T-cell (primary cell): ENCODE measurements around the gene CCL27. TPM values are rescaled to one million over a fixed set of nuclear protein-coding genes. Genes with fewer than 3 reads are reported as not detected.

Experiments used
- ATAC-seq, 4 experiments: fragments of 200-7000 bp in 3 of 4; fragments of 150-1000 bp in 1 of 4; cut with Tn5 transposase; replicated peaks in 1 of 4; 1 replicate in 3 of 4; 2 replicates in 1 of 4; pipeline ENCODE4 v1.10.0; 2021; ENCODE audit warnings: moderate library complexity in 3 of 4, mild to moderate bottlenecking in 2 of 4, moderate number of reproducible peaks in 1 of 4
- CTCF ChIA-PET, 2 donors: fragments of 300-600 bp; sonication (Branson Sonifier 250); formaldehyde crosslinking; loops; one replicate each; lab custom pipeline; 2022; ENCODE audit warnings: antibody characterized with exemption in 2 of 2; lab: Charles Lee
- POLR2A ChIA-PET, 2 donors: fragments of 300-600 bp; sonication (Branson Sonifier 250); formaldehyde crosslinking; loops; one replicate each; lab custom pipeline; 2022; ENCODE audit warnings: antibody characterized with exemption in 2 of 2; lab: Charles Lee
- DNase-seq, 35 experiments: peaks; one replicate each; pipeline versions ENCODE4 v3.0.0 to v3.0.0-alpha.2; 2013 to 2023
- H3K27ac ChIP-seq: one replicate; pipeline ENCODE4 v1.5.1; 2013; ENCODE audit warnings: low read length
- H3K27me3 ChIP-seq, 2 experiments: replicated peaks in 1 of 2; 1 replicate in 1 of 2; 2 replicates in 1 of 2; pipeline versions ENCODE4 v1.6.1 to v1.7.0; 2013; ENCODE audit warnings: low read length in 1 of 2, mixed read lengths in 1 of 2; ENCODE audit not compliant: control insufficient read depth in 2 of 2, insufficient read depth in 2 of 2; ENCODE audit errors: extremely low read depth in 1 of 2
- H3K36me3 ChIP-seq, 2 donors: 1 replicate in 1 of 2; 2 replicates in 1 of 2; pipeline versions ENCODE4 v1.6.1 to v1.7.0; 2013; ENCODE audit warnings: low read length in 1 of 2; ENCODE audit not compliant: control insufficient read depth in 2 of 2, insufficient read depth in 1 of 2; ENCODE audit errors: extremely low read depth in 1 of 2
- H3K4me1 ChIP-seq, 2 experiments: 1 replicate in 1 of 2; 2 replicates in 1 of 2; pipeline versions ENCODE4 v1.6.1 to v1.7.0; 2013; ENCODE audit warnings: low read length in 2 of 2, mixed read lengths in 1 of 2; ENCODE audit not compliant: insufficient read depth in 2 of 2, control insufficient read depth in 1 of 2; ENCODE audit errors: extremely low read depth in 1 of 2
- H3K4me3 ChIP-seq, 2 donors: 1 replicate in 1 of 2; 2 replicates in 1 of 2; pipeline versions ENCODE4 v1.5.1 to v1.7.0; 2013; ENCODE audit warnings: mild to moderate bottlenecking in 2 of 2, low read length in 1 of 2, moderate library complexity in 1 of 2; ENCODE audit not compliant: control insufficient read depth in 1 of 2; ENCODE audit errors: extremely low read depth in 1 of 2
- H3K9me3 ChIP-seq: 2 replicates; pipeline ENCODE4 v1.7.0; 2013
- H3K27ac Mint-ChIP-seq, 2 donors: one replicate each; pipeline ENCODE4 v1.8.0; 2020 to 2021; ENCODE audit warnings: mild to moderate bottlenecking in 2 of 2, mixed read lengths in 2 of 2
- H3K27me3 Mint-ChIP-seq, 2 donors: one replicate each; pipeline ENCODE4 v1.8.0; 2021 to 2022; ENCODE audit warnings: mixed read lengths in 2 of 2
- H3K36me3 Mint-ChIP-seq: one replicate; pipeline ENCODE4 v1.8.0; 2021; ENCODE audit warnings: mixed read lengths
- H3K4me1 Mint-ChIP-seq, 3 donors: one replicate each; pipeline ENCODE4 v1.8.0; 2020 to 2022; ENCODE audit warnings: mixed read lengths in 3 of 3, mild to moderate bottlenecking in 1 of 3
- H3K4me3 Mint-ChIP-seq, 3 donors: one replicate each; pipeline ENCODE4 v1.8.0; 2020 to 2022; ENCODE audit warnings: mild to moderate bottlenecking in 3 of 3, mixed read lengths in 3 of 3, moderate library complexity in 3 of 3
- H3K9me3 Mint-ChIP-seq, 3 donors: one replicate each; pipeline ENCODE4 v1.8.0; 2020 to 2022; ENCODE audit warnings: mixed read lengths in 3 of 3
- WGBS: methylation state at CpG from one replicate; pipeline ENCODE4 v1.1.5; 2013; ENCODE audit warnings: missing lambda C conversion rate; ENCODE audit not compliant: insufficient coverage; 5-methylcytosine and 5-hydroxymethylcytosine counted together
- total RNA-seq, 35 experiments: library from RNA in 6 of 35; stranded (reverse) in 6 of 35; fragments of 120-200 nt in 1 of 35; gene quantifications; one replicate each; pipeline versions ENCODE4 v1.2.1 to v1.2.4 and lab custom pipeline; 2013 to 2026

The CCL27 gene
- total RNA-seq, 5 donors from 2014 or later (not counting 1 experiment from before 2014, with no cell fraction given) = not detected

DNA sequence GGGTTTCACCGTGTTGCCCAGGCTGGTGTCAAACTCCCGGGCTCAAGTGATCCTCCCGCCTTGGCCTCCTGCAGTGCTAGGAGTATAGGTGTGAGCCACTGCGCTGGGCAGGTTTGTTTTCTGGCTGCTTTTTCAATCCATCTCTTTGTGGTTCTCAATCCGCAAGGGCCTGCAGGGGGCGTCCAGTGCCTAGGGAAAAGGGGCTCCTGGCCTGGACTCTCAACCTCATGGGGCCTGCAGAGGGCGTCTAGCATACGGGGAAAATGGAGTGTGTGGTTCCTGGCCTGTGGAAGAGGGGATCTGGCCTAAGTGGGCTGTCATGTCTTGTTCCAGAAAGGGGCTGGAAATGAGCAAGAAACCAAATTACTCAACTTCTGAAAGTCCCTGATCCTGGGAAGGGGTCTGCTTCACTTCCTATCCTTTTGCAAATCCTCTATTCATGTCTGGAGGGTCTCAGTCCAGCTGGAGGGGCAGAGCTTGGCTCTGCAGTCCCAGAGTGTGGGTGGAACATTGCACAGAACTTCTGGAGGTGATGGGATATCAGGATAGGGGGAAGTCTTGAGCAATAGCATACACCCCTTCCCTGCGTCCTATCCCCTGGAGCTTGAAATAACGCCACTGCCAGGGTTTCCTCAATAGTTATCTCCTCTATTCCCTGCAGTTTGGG, 12.7 kb upstream of the CCL27 start:
- H3K27ac Mint-ChIP-seq = no peak overlapping the region
- Histone ChIP-seq H3K36me3 (no peaks in the 10 kb centered on the region), H3K4me1 (no peaks in the 10 kb centered on the region), H3K4me3 (no peak overlapping the region), H3K9me3 (no peaks in the 10 kb centered on the region), H3K27ac (no peak overlapping the region), H3K27me3 (peaks cover 0 to 2% of the 10 kb centered on the region in 2 experiments)
- H3K27me3 Mint-ChIP-seq = no peaks in the 10 kb centered on the region
- 30% methylated on average over 8 of the region's 10 CpGs for whole genome bisulfite sequencing
- ChIA-PET CTCF (interaction anchor here (1.2 to 1.5 kb wide), 2 partner anchors 27 kb away, joined by 3 to 5 read pairs; no protein-coding TSS in a partner anchor), POLR2A (no interaction called here)
- no peak overlapping the region for H3K4me3 Mint-ChIP-seq
- no peaks in the 10 kb centered on the region for H3K36me3 Mint-ChIP-seq
- H3K4me1 Mint-ChIP-seq = peaks cover 0 to 13% (median 2%) of the 10 kb centered on the region in 3 donors
- ATAC-seq (peak; percentile 63 to 82 (median 76)), DNase-seq (peak in 27 of 35 experiments; percentile 15 to 64 (median 30))
- H3K9me3 Mint-ChIP-seq = peaks cover 0 to 4% (median 3%) of the 10 kb centered on the region in 3 donors

DNA sequence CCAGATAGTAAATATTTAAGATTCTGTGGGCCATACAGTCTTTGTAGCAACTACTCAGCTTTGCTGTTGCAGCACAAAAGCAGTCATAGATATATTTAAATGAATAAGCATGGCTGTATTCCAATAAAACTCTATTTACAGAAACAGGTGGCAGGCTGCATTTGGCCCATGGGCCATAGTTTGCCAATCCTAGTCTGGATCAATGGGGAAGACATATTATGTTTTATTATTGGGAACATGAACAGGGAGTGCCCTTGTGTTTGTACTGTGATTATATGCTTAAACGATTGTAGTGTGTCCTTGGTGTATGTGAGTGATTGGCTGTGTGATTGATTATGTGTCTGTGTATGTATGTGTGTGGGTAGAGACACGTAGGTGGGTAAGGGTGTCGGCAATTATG, 12.0 kb upstream of the CCL27 start:
- CTCF ChIA-PET = interaction anchor here (1.2 to 1.5 kb wide), 2 partner anchors 28 kb away, joined by 3 to 5 read pairs; no protein-coding TSS in a partner anchor
- H3K27me3 ChIP-seq = peaks cover 0 to 2% of the 10 kb centered on the region in 2 experiments
- Mint-ChIP-seq H3K4me3 (no peak overlapping the region), H3K27ac (no peak overlapping the region), H3K36me3 (peaks cover 5% of the 10 kb centered on the region), H3K27me3 (no peaks in the 10 kb centered on the region), H3K9me3 (peaks cover 3 to 9% (median 5%) of the 10 kb centered on the region in 3 donors), H3K4me1 (peaks cover 0 to 13% (median 2%) of the 10 kb centered on the region in 3 donors)
- peaks cover 0 to 5% of the 10 kb centered on the region in 2 donors for H3K36me3 ChIP-seq
- no peaks in the 10 kb centered on the region for H3K4me1 ChIP-seq
- WGBS = 78% methylated on average over 2 of the region's 3 CpGs
- H3K4me3 ChIP-seq = no peak overlapping the region
- POLR2A ChIA-PET = no interaction called here
- no peak for DNase-seq
- H3K27ac ChIP-seq = no peak overlapping the region
- no peaks in the 10 kb centered on the region for H3K9me3 ChIP-seq
- ATAC-seq = no peak

- H3K4me3 Mint-ChIP-seq = no peak overlapping the region
- H3K27ac ChIP-seq = no peak overlapping the region
- H3K4me3 ChIP-seq = no peak overlapping the region
- H3K9me3 ChIP-seq = no peaks in the 10 kb centered on the region
- no peak overlapping the region for H3K27ac Mint-ChIP-seq
- H3K4me1 Mint-ChIP-seq = peaks cover 6 to 16% (median 13%) of the 10 kb centered on the region in 3 donors
- H3K36me3 Mint-ChIP-seq = peaks cover 24% of the 10 kb centered on the region
- no peaks in the 10 kb centered on the region for H3K27me3 Mint-ChIP-seq
- CTCF ChIA-PET = no interaction called here
- no peak for DNase-seq
- ATAC-seq = no peak
- H3K36me3 ChIP-seq = peaks cover 0 to 5% of the 10 kb centered on the region in 2 donors
- POLR2A ChIA-PET = no interaction called here
- H3K27me3 ChIP-seq = peaks cover 0 to 2% of the 10 kb centered on the region in 2 experiments
- H3K4me1 ChIP-seq = peaks cover 0 to 5% of the 10 kb centered on the region in 2 experiments
- WGBS = no CpG with 5 or more reads among the region's 1 CpG
- peaks cover 8 to 16% (median 10%) of the 10 kb centered on the region in 3 donors for H3K9me3 Mint-ChIP-seq
Measured at GRCh38 chr9:34671307-34671706, 8.8 kb upstream of the CCL27 start.

DNA sequence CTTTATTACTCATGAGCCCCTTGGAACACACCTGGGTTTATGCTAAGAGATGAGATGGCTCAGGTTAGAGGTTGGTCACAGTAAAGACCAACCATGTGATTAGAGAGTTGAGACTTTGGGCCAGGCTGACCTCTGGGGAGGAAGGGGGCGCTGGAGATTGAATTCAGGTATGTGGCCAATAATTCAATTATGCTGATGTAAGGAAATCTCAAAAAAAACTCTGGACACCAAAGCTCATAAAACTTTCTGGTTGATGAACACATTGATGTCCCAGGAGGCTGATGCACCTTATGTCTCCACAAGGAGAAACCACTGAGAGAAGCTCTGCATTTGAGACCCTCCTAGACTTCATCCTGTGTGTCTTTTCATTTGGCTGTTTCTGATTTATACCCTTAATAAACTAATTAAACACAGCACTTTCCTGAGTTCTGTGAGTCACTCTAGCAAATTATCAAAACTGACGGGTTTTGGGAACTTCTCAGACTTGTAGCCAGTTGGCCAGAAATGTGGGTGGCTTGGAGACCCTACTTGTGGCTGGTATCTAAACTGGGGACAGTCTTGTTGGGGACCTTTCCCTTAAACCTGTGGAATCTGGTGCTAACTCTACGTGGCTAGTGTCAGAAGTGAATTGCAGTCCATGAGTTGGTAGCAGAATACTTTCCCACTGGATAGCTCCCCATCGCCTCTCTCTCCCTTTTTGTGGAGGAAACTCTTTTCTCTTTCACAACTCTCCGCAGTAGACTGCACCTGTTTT, 7.5 kb upstream of the CCL27 start:
- no peak for ATAC-seq
- POLR2A ChIA-PET = no interaction called here
- DNase-seq = no peak
- Histone ChIP-seq H3K27me3 (no peaks in the 10 kb centered on the region), H3K27ac (no peak overlapping the region), H3K36me3 (peaks cover 0 to 5% of the 10 kb centered on the region in 2 donors), H3K4me1 (peaks cover 0 to 16% of the 10 kb centered on the region in 2 experiments), H3K4me3 (no peak overlapping the region), H3K9me3 (no peaks in the 10 kb centered on the region)
- peaks cover 8 to 16% (median 10%) of the 10 kb centered on the region in 3 donors for H3K9me3 Mint-ChIP-seq
- H3K27me3 Mint-ChIP-seq = no peaks in the 10 kb centered on the region
- no peak overlapping the region for H3K27ac Mint-ChIP-seq
- no CpG with 5 or more reads among the region's 5 CpGs for WGBS
- peaks cover 12 to 20% (median 16%) of the 10 kb centered on the region in 3 donors for H3K4me1 Mint-ChIP-seq
- CTCF ChIA-PET = interaction anchor here in 1 of 2 donors (0.6 kb wide), 1 partner anchor 499 kb away, joined by 5 read pairs; no protein-coding TSS in a partner anchor
- no peak overlapping the region for H3K4me3 Mint-ChIP-seq
- H3K36me3 Mint-ChIP-seq = peaks cover 24% of the 10 kb centered on the region

- Mint-ChIP-seq H3K27me3 (no peaks in the 10 kb centered on the region), H3K4me3 (peak overlapping the region; percentile 82 to 90 (median 86)), H3K27ac (peak overlapping the region; percentile 87 to 88), H3K4me1 (peaks cover 47 to 60% (median 47%) of the 10 kb centered on the region in 3 donors), H3K9me3 (peaks cover 8 to 16% (median 10%) of the 10 kb centered on the region in 3 donors), H3K36me3 (peaks cover 34% of the 10 kb centered on the region)
- Histone ChIP-seq H3K4me3 (peak overlapping the region; percentile 71 to 80), H3K27ac (peak overlapping the region; percentile 97), H3K9me3 (no peaks in the 10 kb centered on the region), H3K4me1 (peaks cover 19 to 52% of the 10 kb centered on the region in 2 experiments), H3K27me3 (no peaks in the 10 kb centered on the region), H3K36me3 (peaks cover 6 to 11% of the 10 kb centered on the region in 2 donors)
- CTCF ChIA-PET = interaction anchor here (0.7 to 4.4 kb wide), 10 partner anchors 19 to 289 kb away, joined by 3 to 39 read pairs (median 5); partner anchors contain the start of genes DCTN3 (in 1 of the 2), GALT (in 1 of the 2), MYORG (in 1 of the 2) and RPP25L (in 1 of the 2)
- 5% methylated on average over 39 of the region's 55 CpGs for WGBS
- POLR2A ChIA-PET = interaction anchor here (0.5 to 1.3 kb wide), 4 partner anchors 19 to 432 kb away, joined by 3 to 5 read pairs (median 4); partner anchors contain the start of genes GALT (in 1 of the 2) and SIGMAR1 (in 1 of the 2)
- ATAC-seq (peak; percentile 80 to 88 (median 84)), DNase-seq (peak; percentile 66 to 95 (median 87))
Measured at GRCh38 chr9:34665381-34666250, 3.2 kb upstream of the CCL27 start.
